Glomerular visceral epithelial cell (primary cell): ENCODE results near the gene NTSR1.

Source experiments
- DNase-seq: peaks from one replicate; pipeline ENCODE4 v3.0.0-alpha.2; 2016; ENCODE audit errors: extremely low spot score

Gene NTSR1

DNA sequence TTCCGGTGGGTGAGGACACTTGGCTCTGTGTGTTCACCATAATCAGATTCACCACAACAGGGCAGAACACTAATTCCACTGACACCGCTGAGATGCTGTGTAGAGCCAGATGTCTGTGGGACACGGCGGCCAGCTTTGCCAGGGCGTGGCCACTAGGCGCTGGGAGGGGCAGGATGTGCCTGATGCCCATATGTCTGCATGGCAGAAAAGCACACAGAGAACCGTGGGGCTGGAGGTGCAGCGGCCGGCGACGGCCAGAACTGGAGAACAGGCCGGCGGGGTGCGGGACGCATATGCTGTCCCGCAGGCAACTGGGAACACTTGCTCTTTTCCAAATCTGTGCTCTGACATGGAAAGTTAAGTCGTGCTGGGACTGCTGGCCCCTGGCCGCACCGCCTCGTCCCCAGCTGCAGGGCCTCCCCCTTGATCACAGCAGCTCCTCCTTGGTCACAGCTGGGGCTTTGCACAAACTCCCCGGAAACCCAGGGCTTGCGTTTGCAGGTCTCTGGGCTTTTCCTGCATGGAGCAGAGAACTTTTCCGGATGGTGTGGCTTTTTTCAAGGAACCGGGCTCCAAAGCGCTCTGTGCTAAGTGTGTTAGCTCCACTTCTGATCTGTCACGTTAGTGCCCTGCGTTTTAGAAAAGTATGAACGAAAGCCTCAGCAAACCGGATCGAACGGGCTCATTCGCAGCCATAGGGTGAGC lies 31.1 kb downstream of the NTSR1 start:
- no peak for DNase-seq

DNA sequence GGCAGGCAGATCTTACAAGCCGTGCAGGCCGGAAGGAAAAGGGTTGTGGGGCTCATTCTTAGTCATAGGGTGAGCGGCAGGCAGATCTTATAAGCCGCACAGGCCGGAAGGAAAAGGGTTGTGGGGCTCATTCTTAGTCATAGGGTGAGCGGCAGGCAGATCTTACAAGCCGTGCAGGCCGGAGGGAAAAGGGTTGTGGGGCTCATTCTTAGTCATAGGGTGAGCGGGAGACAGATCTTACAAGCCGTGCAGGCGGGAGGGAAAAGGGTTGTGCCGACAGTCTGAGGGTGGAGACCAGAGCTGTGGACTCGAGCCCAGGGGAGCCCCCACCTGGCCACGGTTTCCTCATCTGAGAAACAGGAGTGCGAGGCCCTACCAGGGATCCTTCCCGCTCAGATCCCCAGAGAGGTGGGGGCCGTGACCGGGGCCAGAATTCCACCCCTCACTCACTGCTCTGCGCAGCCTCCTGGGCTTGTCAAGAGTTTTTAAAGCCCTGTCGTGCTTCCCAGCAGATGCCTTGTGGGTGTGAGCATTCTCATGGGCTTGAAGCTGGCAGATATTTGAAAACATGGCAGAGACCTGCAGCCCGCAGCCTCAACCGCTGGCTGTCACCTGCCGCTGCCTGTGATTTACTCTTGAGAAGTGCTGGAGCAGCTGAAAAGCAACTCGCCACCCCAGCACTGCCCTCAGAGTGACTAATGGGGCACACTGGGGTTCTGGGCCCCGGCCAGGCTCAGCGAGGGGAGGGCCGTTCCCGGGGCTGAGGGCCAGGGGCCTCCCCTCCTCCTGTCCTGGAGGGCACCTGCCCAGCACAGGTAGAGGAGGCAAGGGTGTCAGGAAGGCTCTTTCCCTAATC lies 31.9 kb downstream of the NTSR1 start:
- peak; percentile 77 for DNase-seq

DNA sequence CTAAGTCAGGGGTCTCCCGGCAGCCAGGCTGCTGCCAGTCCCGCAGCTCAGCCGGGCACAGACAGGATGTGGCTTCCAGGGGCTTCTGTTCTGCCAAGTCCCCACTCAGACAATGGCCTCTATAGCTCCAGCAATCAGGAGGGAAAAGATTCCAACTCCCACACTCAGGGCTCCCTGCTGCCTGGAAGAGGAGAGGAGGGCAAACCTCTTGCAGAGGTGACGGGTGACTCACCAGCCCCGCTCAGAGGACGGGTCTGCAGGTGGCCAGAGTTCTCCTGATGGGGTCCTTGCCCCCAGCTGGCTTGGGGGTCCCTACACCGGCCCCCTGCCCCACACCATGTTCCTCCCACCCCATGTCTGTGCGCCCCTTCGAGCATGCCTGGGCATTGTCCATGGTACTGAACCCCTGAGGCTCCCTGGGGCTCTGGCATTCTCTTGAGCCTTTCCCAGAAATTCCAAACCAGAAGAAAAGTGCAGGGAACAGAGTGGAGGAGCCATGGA lies 32.6 kb downstream of the NTSR1 start:
- peak; percentile 16 for DNase-seq

DNA sequence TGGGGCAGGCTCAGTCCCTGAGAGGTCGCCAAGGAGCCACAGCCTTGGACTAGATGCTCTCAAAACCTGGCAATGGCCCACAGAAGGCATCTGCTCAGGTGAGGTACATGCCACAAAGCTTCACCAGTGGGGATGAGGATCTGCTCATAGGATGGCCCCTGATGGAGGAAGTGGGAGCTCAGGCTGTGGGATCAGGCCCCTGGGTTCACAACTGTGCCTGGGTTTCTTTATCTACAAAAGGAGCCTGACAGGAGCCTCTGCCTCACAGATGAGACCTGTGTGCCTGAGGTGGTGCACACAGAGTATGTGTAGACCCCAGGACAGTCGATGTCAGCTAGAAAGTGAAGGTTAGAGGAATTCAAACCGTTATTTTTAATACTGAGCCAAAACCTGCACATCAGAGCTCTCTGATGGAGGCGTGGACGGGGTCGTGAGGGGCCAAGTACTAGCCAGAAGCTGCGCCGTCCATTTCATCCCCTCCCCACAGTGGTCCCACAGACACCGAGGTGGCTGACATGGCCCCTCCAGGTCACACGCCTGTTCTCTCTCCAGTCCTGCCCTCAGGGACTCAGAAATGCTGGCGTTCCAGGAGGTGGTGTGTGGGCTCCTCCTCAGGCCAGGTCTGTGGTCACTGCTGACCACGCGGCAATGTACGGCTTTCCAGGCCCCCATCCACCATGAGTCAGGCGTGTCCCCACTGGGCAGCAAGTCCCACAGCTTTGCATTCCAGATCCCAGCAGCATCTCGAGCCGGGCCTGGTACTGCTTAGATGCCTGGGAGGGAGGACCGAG lies 33.3 kb downstream of the NTSR1 start:
- peak; percentile 20 for DNase-seq

DNA sequence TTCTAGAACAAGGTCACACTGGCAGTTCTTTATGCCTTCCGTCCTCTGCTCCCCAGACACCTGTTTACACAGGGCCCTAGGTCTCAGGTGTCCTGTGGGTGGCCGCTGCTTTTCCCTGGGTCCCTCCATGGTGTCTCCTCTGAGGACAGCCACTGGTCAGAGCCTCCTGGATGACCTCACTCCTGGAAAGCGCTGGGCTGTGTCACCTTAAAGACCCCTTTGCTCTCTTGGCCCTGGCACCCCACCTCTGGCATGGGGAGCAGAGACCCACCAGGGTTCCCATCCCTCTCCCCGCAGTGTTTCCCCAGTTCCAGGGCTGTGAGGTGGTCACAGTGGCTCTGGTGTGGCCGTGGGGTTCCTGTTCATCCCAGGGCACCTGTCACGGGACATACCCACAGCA lies 33.9 kb downstream of the NTSR1 start:
- DNase-seq, result no peak

DNA sequence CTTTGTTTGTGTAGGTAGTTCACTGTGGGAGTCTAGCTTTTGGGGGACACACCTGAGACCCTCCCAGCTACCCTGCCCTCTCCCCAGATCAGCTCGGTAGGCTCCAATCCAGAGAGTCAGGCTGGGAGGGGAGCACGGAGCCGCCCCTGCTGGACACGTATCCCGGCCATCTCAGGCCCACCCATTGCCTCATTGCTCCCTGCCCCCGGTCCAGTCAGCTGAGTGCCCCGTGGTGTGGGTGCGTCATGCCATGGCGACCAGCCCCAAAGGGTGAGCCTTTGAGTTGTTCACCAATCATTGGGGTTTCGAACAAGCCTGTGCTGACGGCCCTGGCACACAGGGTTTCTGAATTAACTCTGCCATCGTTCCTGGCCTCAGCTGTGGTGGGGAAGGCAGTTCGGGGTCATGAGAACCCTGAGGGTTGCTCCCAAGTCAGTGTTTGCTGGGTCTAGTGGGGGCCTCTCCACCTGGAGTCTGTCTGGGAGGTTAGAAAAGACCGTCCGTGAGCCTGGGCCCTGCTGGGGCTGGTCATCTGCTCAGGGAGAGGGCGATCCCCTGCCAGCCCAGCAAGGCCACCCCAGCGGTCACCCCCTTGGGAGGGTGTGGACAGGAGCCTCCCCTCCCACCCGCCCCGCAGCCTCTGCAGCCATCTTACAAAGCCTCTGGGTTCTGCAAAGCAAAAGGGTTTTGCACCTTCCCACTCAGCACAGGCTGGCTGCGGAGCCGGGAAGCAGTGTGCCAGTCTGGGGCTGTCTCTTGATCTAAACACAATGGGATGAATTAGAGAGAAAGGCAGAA lies 34.5 kb downstream of the NTSR1 start:
- no peak for DNase-seq

DNA sequence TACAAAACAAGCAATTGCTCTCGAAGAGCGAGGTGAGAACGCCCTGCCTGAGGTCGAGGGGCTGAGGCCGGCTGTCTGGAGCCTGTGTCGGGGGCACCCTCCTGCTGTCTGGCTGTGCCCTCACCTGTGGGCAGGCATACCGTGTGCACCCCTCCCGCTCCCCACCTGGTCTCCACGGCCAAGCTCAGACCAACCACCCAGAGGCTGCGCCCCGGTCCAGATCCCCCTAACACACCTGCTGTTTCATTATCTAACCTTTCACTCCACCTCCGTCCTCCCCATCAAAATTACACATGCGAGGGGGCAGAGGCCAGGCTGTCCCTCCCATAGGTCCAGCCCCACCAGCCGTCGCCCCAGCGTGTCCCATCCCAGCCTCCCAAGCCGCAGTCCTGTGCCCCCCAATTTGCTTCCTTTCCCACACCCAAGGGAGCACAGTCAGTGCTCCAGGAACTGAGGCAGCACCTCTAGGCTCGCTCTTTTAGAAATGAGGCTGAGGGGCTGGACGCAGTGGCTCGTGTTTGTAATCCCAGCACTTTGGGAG lies 35.2 kb downstream of the NTSR1 start:
- DNase-seq, result no peak

DNA sequence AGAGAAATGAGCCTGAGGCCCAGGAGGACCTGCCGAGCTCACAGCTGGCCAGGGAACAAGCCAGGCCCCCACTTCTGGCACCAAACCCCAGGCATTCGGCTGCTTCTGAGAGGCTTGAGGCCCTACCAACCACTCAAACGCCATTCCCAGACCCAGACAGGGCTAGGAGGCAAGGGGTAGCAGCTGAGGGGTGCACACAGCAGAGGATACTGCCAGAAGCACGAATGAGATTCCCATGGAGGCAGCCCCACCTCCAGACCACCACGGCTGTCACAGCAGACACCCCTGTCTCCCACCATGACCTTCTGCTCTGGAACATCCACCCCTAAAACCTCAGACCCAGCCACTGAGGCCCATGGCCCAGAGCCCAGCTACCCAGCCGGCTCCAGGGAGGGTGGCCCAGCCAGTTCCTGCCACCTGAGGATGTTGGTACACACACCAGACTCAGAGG lies 36.1 kb downstream of the NTSR1 start:
- no peak for DNase-seq

DNA sequence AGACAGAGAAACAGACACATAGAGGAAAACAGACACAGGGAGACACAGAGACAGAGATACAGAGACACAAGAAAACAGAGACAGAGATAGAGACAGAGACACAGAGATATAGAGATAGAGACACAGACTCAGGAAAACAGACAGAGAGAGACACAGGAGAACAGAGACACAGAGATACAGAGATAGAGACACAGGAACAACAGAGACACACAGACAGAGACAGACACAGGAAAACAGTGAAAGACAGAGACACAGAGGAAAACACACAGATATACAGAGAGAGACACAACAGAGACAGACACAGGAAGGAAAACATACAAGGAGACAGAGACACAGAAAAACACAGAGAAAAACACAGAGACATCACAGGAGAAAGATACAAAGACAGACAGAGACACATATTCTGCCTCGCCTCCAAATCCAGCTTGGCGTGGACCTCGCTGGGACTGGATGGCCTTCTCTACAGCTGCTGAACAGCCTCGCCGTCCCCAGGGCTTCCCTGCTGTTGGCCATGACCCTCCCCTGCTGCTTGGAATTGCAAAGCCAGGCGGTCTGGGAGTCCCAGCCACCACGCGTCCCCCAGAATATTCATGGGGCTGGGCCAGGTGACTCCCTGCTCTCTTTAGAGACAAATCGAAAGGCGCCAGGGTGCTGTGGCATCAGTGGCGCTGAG lies 36.8 kb downstream of the NTSR1 start:
- no peak for DNase-seq

DNA sequence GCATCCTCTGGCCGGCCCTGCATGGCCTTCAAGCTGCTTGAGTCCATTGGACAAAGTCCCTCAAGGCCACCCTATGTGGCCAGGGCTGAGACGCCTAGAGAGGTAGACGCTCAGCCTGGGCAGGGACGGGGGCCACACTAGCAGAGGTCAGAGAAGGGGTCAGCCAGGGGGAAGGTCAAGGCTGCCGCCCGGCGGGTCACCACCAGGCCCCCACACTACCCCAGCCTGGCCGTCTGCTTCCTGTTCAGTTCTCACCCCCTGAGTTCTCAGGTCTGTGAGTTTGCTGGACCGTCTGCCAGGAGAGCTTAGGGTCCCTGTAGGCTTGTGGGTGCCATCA lies 37.3 kb downstream of the NTSR1 start:
- DNase-seq, result no peak

DNA sequence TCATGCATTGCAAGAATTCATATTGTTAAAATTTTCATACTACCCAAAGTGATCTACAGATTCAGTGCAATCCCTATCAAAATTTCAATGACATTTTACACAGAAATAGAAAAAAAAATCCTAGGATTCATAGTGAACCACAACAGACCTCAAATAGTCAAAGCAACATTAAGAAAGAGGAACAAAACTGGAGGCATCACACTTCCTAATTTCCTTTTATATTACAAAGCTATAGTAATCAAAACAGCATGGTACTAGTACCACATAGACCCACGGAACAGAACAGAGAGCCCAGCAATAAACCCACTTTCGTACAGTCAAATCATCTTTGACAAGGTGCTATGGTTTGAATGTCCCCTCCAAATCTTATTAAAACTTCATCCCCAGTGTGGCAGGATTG lies 39.7 kb downstream of the NTSR1 start:
- no peak for DNase-seq

DNA sequence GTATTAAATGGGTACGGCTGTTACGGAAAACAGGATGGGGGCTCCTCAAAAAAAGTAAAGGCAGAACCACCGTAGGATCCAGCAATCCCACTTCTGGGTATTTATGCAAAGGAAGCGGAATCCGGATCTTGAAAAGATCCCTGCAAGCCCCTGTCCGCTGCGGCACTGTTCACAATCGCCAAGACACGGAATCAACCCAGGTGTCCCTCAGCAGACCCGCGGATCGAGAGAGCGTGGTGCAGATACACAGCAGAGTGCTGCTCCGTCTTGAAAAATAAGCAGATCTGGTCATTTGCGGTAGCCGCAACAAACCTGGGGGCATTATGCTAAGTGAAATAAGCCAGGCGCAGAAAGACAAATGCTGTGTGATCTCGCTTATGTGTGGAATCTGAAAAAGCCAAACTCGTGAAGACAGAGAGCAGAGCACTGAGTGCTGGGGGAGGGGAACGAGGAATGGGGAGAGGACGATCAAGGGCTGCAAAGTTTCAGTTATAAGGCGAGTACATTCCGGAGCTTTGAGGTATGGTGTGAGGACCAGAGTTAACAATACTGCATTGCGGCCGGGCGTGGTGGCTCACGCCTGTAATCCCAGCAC lies 41.3 kb downstream of the NTSR1 start:
- no peak for DNase-seq

DNA sequence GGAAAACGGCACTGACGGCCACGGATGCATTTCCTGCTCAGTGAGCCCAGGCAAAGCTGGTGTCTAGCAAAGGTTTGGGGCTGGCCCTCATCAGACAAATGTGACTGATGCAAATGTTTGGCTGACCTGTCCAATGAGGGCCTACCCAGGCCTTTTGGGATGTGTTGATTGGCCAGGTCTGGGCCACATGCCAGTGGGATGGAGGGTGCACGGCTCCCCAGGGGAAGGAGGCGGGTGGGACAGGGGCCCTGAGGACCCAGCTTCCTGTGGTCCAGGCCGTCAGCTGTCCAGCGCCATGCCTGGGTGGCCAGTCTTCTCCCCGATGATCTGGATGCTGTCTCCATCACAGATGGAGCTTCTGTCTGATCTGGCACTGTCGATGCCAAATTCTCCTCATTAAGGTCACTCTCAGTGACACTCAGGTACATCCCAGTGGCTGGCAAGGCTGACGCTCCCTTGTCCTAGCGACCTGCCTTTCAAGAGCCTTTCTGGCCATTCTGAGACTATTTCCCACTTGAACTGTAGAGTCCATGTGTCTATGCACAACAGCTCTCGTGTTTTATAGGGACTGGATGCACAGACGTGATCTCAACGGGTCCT lies 43.0 kb downstream of the NTSR1 start:
- DNase-seq, result no peak

DNA sequence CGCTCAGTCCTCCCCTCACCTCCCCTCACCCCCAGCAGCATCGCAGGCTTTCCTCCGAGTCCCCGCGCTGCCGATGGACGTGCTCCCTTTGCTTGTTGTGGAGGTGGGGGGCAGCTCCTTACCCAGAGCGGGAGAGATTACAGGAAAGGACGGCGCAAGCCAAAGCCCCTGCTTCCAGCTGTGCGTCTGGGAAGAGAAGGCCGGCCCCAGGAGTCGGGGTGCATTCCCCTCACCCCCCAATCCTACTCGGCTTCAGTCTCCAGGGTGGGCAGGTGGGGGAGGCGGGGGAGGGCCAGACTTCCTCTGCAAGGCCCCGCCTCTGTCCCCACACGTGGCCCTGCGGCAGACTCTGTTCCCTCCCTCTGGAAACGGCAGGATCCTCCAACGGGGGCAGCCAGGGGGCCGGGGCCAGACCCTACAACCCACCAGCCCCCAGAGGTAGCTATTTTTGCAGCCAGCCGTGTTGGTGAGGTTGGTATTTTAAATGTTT lies 43.6 kb downstream of the NTSR1 start:
- no peak for DNase-seq

DNA sequence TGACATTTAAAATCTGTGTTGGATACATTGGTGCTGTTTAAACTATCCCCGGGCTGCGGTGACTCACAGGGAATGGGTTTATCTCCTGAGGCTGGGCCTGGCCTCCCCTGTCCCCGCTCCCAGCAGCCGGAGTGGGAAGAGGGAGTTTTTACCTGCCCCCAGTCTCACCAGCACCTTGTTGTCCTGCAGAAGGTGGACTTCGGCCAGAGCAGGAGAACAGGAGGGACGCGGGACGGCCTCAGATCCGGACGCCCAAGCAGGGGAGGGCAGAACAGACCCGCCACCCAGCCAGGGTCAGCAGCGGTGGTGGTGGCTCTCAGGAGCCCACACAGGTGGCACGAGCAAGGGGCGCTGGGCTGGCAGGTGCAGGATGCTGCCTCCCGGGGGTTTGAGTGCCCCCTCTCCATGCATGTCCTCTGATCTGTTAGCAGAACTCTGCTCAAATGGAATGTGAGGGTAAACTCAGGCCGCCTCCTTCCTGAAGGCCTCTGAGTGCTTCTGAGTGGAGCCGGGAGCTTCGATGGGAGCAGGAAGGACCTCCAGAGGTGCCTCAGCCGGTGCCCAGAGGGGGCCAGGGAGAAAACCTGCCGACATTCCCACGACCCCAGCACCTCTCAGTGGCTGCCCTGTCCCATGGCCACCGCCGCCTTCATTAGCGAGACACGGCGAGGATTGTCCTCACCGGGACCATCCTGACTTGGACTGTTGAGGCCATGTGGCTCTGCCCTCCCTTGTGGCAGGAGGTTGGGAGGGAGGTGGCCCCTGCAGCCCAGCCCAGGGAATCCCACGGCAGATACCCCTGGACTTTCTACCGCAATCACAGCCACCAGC lies 44.2 kb downstream of the NTSR1 start:
- DNase-seq, result no peak

DNA sequence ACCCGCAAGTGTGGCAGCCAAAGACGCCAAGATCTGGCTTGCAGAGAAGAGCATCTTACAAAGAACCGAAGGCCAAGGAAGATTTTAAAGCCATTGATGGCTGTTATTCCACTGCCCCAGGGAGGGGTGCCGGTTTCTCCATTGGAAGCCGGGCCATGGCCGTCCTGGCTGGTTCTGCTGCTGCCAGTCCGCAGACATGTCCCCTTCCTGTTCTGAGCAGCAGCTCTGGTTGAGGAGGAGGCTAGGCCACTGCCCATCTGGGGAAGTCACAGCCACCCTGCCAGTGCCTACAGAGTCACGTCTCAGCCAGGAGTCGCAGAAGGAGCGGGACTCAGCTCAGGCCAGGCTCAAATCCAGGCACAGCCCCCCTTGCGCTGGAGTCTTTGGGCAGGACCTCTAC lies 45.0 kb downstream of the NTSR1 start:
- DNase-seq, result no peak

DNA sequence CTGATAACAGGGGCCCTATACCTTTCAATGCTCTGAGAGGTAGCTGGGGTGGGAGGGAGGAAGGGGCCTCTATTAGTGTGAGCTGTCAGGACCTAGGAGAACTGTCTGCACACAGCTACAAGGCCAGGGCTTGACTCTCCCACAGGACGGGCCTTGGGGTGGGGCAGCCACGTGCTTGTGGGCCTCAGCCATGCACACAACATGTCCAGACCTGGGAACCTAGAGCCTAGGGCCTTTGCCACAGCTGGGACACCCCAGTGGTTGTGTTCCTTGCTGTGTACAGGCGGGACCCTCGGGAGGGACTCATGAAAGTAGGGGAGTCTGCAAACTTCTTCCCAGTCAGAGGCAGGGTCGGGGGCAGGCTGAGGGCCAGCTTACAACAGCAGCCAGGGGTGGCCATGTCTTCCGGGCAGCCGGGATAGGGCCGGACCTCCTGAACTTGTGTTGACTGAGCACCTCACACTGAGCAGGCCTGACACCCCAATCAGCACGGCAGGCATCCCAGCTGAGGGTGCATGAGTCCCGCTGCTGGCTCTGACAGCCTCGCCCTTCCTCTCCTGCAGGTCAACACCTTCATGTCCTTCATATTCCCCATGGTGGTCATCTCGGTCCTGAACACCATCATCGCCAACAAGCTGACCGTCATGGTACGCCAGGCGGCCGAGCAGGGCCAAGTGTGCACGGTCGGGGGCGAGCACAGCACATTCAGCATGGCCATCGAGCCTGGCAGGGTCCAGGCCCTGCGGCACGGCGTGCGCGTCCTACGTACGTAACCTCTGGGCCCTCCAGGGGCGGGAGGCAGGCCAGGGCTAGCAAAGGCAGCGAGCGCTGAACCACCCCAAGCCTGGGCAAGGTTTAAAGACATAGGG lies 45.7 kb downstream of the NTSR1 start:
- no peak for DNase-seq

DNA sequence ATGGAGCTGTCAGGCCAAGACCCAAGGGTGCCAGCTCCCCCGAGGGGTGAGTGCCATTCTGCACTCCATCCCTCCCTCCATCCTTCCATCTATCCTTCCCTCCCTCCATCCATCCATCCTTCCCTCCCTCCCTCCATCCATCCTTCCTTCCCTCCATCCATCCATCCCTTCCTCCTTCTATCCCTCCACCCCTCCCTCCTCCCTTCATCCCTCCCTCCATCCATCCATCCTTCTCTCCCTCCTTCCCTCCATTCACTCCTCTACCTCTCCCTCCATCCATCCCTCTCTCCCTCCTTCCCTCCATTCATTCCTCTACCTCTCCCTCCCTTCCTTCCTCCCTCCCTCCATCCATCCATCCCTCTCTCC lies 46.3 kb downstream of the NTSR1 start:
- DNase-seq, result no peak
